ENCODE results near the gene CECR2. TPM values are rescaled to one million over a fixed set of nuclear protein-coding genes. Genes with fewer than 3 reads are reported as not detected.

The CECR2 gene
- total and polyA plus RNA-seq, 2 of the 8 experiments (the other 6 are each of a cell fraction or from before 2014, with no cell fraction given) = 18.3 to 123 TPM

DNA sequence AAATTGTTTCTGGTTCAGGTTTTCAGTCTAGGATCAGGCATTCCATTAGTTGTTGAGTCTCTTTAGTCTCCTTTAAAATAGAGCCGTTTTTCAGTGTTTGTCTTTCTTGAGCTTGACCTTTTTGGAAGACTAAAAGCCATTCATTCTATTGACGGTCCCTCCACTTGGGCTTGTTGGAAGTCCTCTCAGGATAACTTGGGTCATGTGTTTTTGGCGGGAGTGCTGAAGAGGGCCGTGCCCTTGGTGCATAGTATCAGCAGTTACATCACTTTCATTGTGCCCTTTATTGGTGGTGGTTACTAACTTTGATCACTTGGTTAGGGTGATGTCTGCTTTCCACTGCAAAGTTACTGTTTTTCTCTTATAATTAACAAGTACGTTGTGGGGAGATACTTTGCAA lies 20.8 kb downstream of the CECR2 start (continued):
- TF ChIP-seq, protein P1, sequence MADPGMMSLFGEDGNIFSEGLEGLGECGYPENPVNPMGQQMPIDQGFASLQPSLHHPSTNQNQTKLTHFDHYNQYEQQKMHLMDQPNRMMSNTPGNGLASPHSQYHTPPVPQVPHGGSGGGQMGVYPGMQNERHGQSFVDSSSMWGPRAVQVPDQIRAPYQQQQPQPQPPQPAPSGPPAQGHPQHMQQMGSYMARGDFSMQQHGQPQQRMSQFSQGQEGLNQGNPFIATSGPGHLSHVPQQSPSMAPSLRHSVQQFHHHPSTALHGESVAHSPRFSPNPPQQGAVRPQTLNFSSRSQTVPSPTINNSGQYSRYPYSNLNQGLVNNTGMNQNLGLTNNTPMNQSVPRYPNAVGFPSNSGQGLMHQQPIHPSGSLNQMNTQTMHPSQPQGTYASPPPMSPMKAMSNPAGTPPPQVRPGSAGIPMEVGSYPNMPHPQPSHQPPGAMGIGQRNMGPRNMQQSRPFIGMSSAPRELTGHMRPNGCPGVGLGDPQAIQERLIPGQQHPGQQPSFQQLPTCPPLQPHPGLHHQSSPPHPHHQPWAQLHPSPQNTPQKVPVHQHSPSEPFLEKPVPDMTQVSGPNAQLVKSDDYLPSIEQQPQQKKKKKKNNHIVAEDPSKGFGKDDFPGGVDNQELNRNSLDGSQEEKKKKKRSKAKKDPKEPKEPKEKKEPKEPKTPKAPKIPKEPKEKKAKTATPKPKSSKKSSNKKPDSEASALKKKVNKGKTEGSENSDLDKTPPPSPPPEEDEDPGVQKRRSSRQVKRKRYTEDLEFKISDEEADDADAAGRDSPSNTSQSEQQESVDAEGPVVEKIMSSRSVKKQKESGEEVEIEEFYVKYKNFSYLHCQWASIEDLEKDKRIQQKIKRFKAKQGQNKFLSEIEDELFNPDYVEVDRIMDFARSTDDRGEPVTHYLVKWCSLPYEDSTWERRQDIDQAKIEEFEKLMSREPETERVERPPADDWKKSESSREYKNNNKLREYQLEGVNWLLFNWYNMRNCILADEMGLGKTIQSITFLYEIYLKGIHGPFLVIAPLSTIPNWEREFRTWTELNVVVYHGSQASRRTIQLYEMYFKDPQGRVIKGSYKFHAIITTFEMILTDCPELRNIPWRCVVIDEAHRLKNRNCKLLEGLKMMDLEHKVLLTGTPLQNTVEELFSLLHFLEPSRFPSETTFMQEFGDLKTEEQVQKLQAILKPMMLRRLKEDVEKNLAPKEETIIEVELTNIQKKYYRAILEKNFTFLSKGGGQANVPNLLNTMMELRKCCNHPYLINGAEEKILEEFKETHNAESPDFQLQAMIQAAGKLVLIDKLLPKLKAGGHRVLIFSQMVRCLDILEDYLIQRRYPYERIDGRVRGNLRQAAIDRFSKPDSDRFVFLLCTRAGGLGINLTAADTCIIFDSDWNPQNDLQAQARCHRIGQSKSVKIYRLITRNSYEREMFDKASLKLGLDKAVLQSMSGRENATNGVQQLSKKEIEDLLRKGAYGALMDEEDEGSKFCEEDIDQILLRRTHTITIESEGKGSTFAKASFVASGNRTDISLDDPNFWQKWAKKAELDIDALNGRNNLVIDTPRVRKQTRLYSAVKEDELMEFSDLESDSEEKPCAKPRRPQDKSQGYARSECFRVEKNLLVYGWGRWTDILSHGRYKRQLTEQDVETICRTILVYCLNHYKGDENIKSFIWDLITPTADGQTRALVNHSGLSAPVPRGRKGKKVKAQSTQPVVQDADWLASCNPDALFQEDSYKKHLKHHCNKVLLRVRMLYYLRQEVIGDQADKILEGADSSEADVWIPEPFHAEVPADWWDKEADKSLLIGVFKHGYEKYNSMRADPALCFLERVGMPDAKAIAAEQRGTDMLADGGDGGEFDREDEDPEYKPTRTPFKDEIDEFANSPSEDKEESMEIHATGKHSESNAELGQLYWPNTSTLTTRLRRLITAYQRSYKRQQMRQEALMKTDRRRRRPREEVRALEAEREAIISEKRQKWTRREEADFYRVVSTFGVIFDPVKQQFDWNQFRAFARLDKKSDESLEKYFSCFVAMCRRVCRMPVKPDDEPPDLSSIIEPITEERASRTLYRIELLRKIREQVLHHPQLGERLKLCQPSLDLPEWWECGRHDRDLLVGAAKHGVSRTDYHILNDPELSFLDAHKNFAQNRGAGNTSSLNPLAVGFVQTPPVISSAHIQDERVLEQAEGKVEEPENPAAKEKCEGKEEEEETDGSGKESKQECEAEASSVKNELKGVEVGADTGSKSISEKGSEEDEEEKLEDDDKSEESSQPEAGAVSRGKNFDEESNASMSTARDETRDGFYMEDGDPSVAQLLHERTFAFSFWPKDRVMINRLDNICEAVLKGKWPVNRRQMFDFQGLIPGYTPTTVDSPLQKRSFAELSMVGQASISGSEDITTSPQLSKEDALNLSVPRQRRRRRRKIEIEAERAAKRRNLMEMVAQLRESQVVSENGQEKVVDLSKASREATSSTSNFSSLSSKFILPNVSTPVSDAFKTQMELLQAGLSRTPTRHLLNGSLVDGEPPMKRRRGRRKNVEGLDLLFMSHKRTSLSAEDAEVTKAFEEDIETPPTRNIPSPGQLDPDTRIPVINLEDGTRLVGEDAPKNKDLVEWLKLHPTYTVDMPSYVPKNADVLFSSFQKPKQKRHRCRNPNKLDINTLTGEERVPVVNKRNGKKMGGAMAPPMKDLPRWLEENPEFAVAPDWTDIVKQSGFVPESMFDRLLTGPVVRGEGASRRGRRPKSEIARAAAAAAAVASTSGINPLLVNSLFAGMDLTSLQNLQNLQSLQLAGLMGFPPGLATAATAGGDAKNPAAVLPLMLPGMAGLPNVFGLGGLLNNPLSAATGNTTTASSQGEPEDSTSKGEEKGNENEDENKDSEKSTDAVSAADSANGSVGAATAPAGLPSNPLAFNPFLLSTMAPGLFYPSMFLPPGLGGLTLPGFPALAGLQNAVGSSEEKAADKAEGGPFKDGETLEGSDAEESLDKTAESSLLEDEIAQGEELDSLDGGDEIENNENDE (IDR thresholded peaks at IDR 0.05; ENCODE audit: insufficient replicate concordance, low read length) = no peak
- TF ChIP-seq EP300 (IDR thresholded peaks at IDR 0.05; ENCODE audit: borderline replicate concordance in 1 of 2, low read depth in 2 of 2, low read length in 2 of 2) (no peak), SUZ12 (IDR thresholded peaks at IDR 0.05; ENCODE audit: low read length) (no peak), GTF2F1 (IDR thresholded peaks at IDR 0.05; ENCODE audit: borderline replicate concordance, low read depth, low read length) (no peak), FOSL1 (IDR thresholded peaks at IDR 0.05; ENCODE audit: insufficient read depth, low read depth, low read length) (no peak), MAFK (IDR thresholded peaks at IDR 0.05; ENCODE audit: low read depth, low read length) (no peak), CEBPB (IDR thresholded peaks at IDR 0.05; ENCODE audit: low read depth, low read length) (no peak)
